CD14-positive monocyte (primary cell): ENCODE measurements around the gene PCDHAC2. TPM values are rescaled to one million over a fixed set of nuclear protein-coding genes. Genes with fewer than 3 reads are reported as not detected.

Experiments
- DNase-seq, 3 donors: peaks; one replicate each; pipeline ENCODE4 v3.0.0-alpha.2; 2011 to 2022
- H2AFZ ChIP-seq: 2 replicates; pipeline ENCODE4 v1.6.0; 2012; ENCODE audit warnings: mild to moderate bottlenecking, low read depth, low read length, inconsistent platforms; ENCODE audit not compliant: insufficient read depth, poor library complexity, severe bottlenecking
- H3K27ac ChIP-seq, 2 donors: 1 replicate in 1 of 2; 2 replicates in 1 of 2; pipeline ENCODE4 v1.5.1; 2012 to 2013; ENCODE audit warnings: low read length in 2 of 2, control low read depth in 1 of 2, inconsistent platforms in 1 of 2, low read depth in 1 of 2, mild to moderate bottlenecking in 1 of 2
- H3K27me3 ChIP-seq, 2 donors: one replicate each; pipeline versions ENCODE4 v1.6.0 to v1.6.1; 2011 to 2013; ENCODE audit warnings: low read length in 2 of 2; ENCODE audit not compliant: control insufficient read depth in 2 of 2, insufficient read depth in 2 of 2
- H3K36me3 ChIP-seq, 2 donors: replicated peaks in 1 of 2; 1 replicate in 1 of 2; 2 replicates in 1 of 2; pipeline versions ENCODE4 v1.5.1 to v1.6.1; 2012 to 2013; ENCODE audit warnings: low read length in 2 of 2, control low read depth in 1 of 2, inconsistent platforms in 1 of 2, mild to moderate bottlenecking in 1 of 2; ENCODE audit not compliant: insufficient read depth in 2 of 2, control insufficient read depth in 1 of 2
- H3K4me1 ChIP-seq, 2 donors: 1 replicate in 1 of 2; 2 replicates in 1 of 2; pipeline versions ENCODE4 v1.5.1 to v1.6.1; 2012 to 2013; ENCODE audit warnings: low read length in 2 of 2, control low read depth in 1 of 2, inconsistent platforms in 1 of 2, mild to moderate bottlenecking in 1 of 2, moderate library complexity in 1 of 2; ENCODE audit not compliant: insufficient read depth in 2 of 2, control insufficient read depth in 1 of 2
- H3K4me2 ChIP-seq: replicated peaks from 2 replicates; pipeline ENCODE3; 2012; ENCODE audit warnings: low read length, moderate library complexity, mild to moderate bottlenecking; ENCODE audit not compliant: poor library complexity, severe bottlenecking; ENCODE audit errors: extremely low read depth
- H3K4me3 ChIP-seq, 3 experiments: fragments of 200-600 bp in 1 of 3; sonication (generic) in 1 of 3; replicated peaks in 1 of 3; 1 replicate in 2 of 3; 2 replicates in 1 of 3; pipeline ENCODE4 v1.5.1; 2011 to 2013; ENCODE audit warnings: low read length in 3 of 3, mild to moderate bottlenecking in 3 of 3, control low read depth in 2 of 3, low read depth in 2 of 3, inconsistent platforms in 1 of 3, moderate library complexity in 1 of 3
- H3K79me2 ChIP-seq: 2 replicates; pipeline ENCODE4 v1.6.0; 2012; ENCODE audit warnings: mild to moderate bottlenecking, control low read depth, inconsistent platforms, low read length, moderate library complexity; ENCODE audit not compliant: insufficient read depth
- H3K9ac ChIP-seq: 2 replicates; pipeline ENCODE4 v1.6.0; 2017; ENCODE audit warnings: low read length, mild to moderate bottlenecking; ENCODE audit not compliant: insufficient read depth, poor library complexity, severe bottlenecking
- H3K9me3 ChIP-seq, 2 donors: replicated peaks in 1 of 2; 1 replicate in 1 of 2; 2 replicates in 1 of 2; pipeline versions ENCODE4 v1.5.1 to v1.6.1; 2012 to 2013; ENCODE audit warnings: low read length in 2 of 2, control low read depth in 1 of 2; ENCODE audit not compliant: control insufficient read depth in 1 of 2, insufficient read depth in 1 of 2
- H4K20me1 ChIP-seq: 2 replicates; pipeline ENCODE4 v1.6.0; 2012; ENCODE audit warnings: mild to moderate bottlenecking, low read length, control low read depth, moderate library complexity; ENCODE audit not compliant: insufficient read depth
- H3K27ac Mint-ChIP-seq, 7 donors: one replicate each; pipeline ENCODE4 v1.8.0; 2020; ENCODE audit warnings: mild to moderate bottlenecking in 7 of 7, mixed read lengths in 7 of 7, moderate library complexity in 6 of 7, inconsistent platforms in 2 of 7
- H3K27me3 Mint-ChIP-seq, 3 donors: one replicate each; pipeline ENCODE4 v1.8.0; 2021 to 2022; ENCODE audit warnings: low read depth in 3 of 3, mild to moderate bottlenecking in 3 of 3, mixed read lengths in 3 of 3, moderate library complexity in 3 of 3, inconsistent platforms in 1 of 3
- H3K36me3 Mint-ChIP-seq, 2 donors: one replicate each; pipeline ENCODE4 v1.8.0; 2020; ENCODE audit warnings: mixed read lengths in 2 of 2, inconsistent platforms in 1 of 2, mild to moderate bottlenecking in 1 of 2
- H3K4me1 Mint-ChIP-seq: one replicate; pipeline ENCODE4 v1.8.0; 2020; ENCODE audit warnings: mild to moderate bottlenecking, mixed read lengths
- H3K4me3 Mint-ChIP-seq, 2 donors: one replicate each; pipeline ENCODE4 v1.8.0; 2020; ENCODE audit warnings: mild to moderate bottlenecking in 2 of 2, mixed read lengths in 2 of 2, moderate library complexity in 1 of 2
- H3K9me3 Mint-ChIP-seq, 7 donors: one replicate each; pipeline ENCODE4 v1.8.0; 2020 to 2022; ENCODE audit warnings: mixed read lengths in 7 of 7, mild to moderate bottlenecking in 6 of 7, moderate library complexity in 6 of 7, inconsistent platforms in 2 of 7
- CTCF ChIP-seq: fragments of 200-600 bp; IDR thresholded peaks from one replicate; pipeline ENCODE4 v1.8.0; 2022; ENCODE audit warnings: antibody characterized with exemption, mild to moderate bottlenecking
- WGBS: methylation state at CpG from one replicate; pipeline ENCODE4 v1.1.5; 2013; ENCODE audit warnings: missing lambda C conversion rate; ENCODE audit not compliant: insufficient coverage; 5-methylcytosine and 5-hydroxymethylcytosine counted together
- intact Hi-C, 2 donors: fragments of 100-400 bp; cut with micrococcal nuclease; formaldehyde crosslinking; loops; one replicate each; pipeline versions ENCODE4 v1.15.0 to v1.15.1; 2023
- polyA plus RNA-seq, 3 donors: library from polyadenylated mRNA; depleted of rRNA in 1 of 3; unstranded in 2 of 3; stranded (reverse) in 1 of 3; fragments of 300-500 nt in 2 of 3; fragments of >200 nt in 1 of 3; fragmentation: Illumina TruSeq in 2 of 3; gene quantifications; 1 replicate in 2 of 3; 2 replicates in 1 of 3; pipeline ENCODE4 v1.2.3, GENCODE V29; 2012 to 2021

Gene PCDHAC2
- polyA plus RNA-seq, 3 donors = not detected

GRCh38 chr5:140951636-140952035 is 14.6 kb upstream of the PCDHAC2 start:
- peaks cover 0 to 3% (median 0%) of the 10 kb centered on the region in 3 donors for H3K27me3 Mint-ChIP-seq
- Histone ChIP-seq H2AFZ (no peak overlapping the region), H4K20me1 (no peaks in the 10 kb centered on the region), H3K27ac (no peak overlapping the region), H3K4me3 (no peak overlapping the region), H3K36me3 (no peaks in the 10 kb centered on the region), H3K79me2 (no peaks in the 10 kb centered on the region), H3K4me2 (no peak overlapping the region), H3K9me3 (peaks cover 6 to 12% of the 10 kb centered on the region in 2 donors), H3K4me1 (no peaks in the 10 kb centered on the region), H3K9ac (no peak overlapping the region), H3K27me3 (no peaks in the 10 kb centered on the region)
- no peak for TF ChIP-seq CTCF
- no peaks in the 10 kb centered on the region for H3K4me1 Mint-ChIP-seq
- no peak overlapping the region for H3K4me3 Mint-ChIP-seq
- no peak for DNase-seq
- no peaks in the 10 kb centered on the region for H3K36me3 Mint-ChIP-seq
- 68% methylated on average over 4 of the region's 6 CpGs for WGBS
- intact Hi-C loops = no loop called here
- no peak overlapping the region for H3K27ac Mint-ChIP-seq
- H3K9me3 Mint-ChIP-seq = peaks cover 8 to 23% (median 11%) of the 10 kb centered on the region in 7 donors

- intact Hi-C loops = no loop called here
- Mint-ChIP-seq H3K27me3 (peaks cover 0 to 3% (median 0%) of the 10 kb centered on the region in 3 donors), H3K36me3 (no peaks in the 10 kb centered on the region), H3K27ac (no peak overlapping the region), H3K9me3 (peaks cover 9 to 23% (median 11%) of the 10 kb centered on the region in 7 donors), H3K4me1 (no peaks in the 10 kb centered on the region), H3K4me3 (no peak overlapping the region)
- no peak for TF ChIP-seq CTCF
- no peaks in the 10 kb centered on the region for H4K20me1 ChIP-seq
- H3K9me3 ChIP-seq = peaks cover 6 to 12% of the 10 kb centered on the region in 2 donors
- DNase-seq = no peak
- no peaks in the 10 kb centered on the region for H3K27me3 ChIP-seq
- H3K4me2 ChIP-seq = no peak overlapping the region
- no peak overlapping the region for H3K9ac ChIP-seq
- no peaks in the 10 kb centered on the region for H3K4me1 ChIP-seq
- no peaks in the 10 kb centered on the region for H3K79me2 ChIP-seq
- no peak overlapping the region for H3K27ac ChIP-seq
- H2AFZ ChIP-seq = no peak overlapping the region
- no peak overlapping the region for H3K4me3 ChIP-seq
- H3K36me3 ChIP-seq = no peaks in the 10 kb centered on the region
- WGBS = no CpG with 5 or more reads among the region's 2 CpGs
These were observed 13.0 kb upstream of the PCDHAC2 start for GRCh38 chr5:140953234-140953633.
